ENCODE results near the gene DOCK9.
"Not testable (repeated sequence)": the region's sequence is repeated elsewhere in the genome, so short reads cannot be mapped to it uniquely, and the experiment has no call there.

DOCK9 gene

GRCh38 chr13:98915981-98916380 is 61.9 kb downstream of the DOCK9 start:
- no peak for DNase-seq

GRCh38 chr13:98915563-98915962 is 62.3 kb downstream of the DOCK9 start:
- DNase-seq, result no peak

DNA sequence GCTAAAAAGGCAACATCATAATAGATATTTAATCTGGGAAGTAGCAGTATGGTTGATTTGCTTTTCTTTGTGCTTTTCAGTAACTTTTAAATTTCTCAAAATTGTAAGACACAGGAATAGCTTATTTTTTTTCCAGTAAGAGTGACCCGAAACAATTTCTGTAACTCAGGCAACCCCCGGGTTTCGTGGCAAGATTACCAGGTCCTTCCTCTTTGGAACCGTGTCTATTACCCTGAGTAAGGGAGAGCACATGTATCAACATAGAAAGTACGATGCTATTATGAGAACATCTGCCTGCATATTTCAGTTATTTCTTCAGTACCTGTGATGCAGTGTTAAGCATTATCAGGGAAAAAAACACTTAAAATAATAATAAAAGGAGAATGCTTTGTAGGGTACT is 64.1 kb downstream of the DOCK9 start:
- no peak for DNase-seq

GRCh38 chr13:98912846-98913245 is 65.0 kb downstream of the DOCK9 start:
- no peak for DNase-seq

DNA sequence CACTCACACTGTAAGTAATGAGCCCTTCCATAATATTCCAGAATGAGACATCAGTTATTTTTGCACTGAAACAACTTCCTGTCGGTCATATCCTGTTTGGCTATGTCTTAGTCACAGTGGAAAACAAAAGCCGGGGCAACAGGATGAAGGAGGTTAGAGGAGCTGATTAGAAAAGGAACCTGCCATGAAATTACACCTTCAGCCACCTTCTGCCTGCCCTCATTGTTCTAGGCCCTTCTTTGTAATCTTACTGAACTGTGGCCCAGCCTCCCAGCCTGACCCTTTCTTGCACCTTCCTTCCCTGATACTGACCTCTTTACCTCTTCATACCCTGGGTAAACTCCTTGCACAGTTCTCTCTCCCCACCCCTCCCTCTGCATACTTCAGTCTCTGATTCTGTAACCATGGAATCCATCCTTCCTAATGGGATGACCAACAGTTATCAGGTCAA is 67.3 kb downstream of the DOCK9 start:
- no peak for DNase-seq

DNA sequence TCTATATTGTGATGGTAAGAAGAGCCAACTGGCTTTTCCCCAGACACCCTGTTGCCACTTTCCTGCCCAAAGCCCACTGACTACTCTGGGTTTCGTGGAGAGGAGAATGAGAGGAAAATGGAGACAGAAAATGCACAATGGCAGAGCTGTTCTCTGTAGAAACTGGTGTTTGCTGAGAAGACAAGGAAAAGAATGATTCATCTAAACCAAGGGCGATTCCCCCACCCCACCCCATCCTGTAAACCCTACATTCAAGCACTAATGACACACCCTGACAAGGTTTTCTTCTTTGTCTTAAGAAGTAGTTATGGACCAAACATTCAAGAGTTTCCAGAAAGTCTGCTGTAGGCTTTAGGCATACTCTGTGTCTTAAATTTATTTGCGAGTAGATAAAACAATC is 68.8 kb downstream of the DOCK9 start:
- no peak for DNase-seq

DNA sequence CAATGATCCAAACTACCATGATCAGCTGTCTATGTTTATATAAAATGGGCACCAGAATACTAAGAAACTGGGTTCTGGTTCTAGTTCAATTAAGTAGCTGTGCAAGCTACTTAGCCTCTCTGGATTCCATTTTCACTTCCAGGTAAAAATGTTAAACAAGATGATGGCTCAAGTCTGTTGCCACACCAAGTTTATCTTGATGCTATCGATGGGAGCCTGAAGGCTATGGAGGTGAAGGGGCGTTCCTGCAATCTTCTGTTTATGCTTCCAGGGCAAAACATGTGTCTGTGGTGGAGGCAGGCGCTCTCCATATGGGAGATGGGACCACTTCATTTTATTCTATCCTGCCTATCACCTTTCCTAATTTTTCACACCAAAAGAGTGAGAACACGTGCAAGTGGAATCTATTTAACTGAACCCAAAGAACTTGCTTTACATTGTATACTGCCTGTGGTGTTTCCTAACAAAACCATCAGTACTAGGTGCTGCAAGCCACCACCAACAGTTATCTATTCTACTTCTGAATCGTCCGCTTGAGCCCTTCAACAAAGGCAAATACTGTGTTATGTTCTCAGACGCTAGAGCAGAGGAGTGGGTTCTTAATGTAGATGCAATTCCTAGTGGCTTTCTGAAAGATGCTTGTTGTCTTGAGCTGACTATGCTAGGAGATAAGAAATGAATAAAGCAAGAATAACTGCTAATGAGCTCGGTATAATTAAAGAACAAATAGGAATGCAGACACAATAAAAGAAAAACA is 70.9 kb downstream of the DOCK9 start:
- no peak for DNase-seq

DNA sequence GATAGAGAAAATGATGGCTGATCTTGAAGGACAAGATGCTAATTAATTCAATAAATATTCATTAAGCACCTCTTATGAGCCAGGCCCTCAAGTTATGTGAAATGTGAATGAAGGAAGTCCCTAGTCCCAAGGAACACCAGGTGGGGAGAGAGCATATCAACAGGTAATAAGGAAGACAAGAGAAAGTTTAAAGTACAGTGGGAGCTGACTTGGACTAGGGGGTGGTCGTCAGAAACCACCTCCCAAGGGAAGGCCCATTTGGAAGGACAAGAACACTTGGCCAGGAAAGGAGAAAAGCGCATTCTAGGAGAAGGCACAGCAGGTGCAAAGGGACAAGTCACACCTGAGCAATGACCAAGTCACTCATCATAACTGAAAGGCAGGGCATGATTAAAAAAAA is 72.7 kb downstream of the DOCK9 start:
- no peak for DNase-seq

GRCh38 chr13:98900442-98900841 is 77.4 kb downstream of the DOCK9 start:
- no peak for DNase-seq

- DNase-seq, result no peak
Observed at GRCh38 chr13:98897706-98898105, 80.2 kb downstream of the DOCK9 start.

DNA sequence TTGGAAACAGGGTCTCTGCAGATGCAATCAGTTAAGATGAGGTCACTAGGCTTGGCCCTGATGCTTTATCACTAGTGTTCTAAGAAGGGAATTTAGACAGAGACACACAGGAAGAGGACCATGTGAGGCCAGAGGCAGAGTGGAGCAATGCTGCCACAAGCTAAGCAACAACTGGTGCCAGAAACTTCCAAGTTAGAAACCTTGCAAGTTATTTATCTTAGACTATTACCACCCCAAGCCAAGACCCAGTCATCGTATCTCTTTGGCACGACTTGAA is 81.1 kb downstream of the DOCK9 start:
- DNase-seq, result no peak

- no peak for DNase-seq
Observed at GRCh38 chr13:98896083-98896867, 81.6 kb downstream of the DOCK9 start.

- not testable (repeated sequence) for DNase-seq
Observed at GRCh38 chr13:98894814-98895213, 83.0 kb downstream of the DOCK9 start.

GRCh38 chr13:98893371-98893770 is 84.5 kb downstream of the DOCK9 start:
- no peak for DNase-seq

DNA sequence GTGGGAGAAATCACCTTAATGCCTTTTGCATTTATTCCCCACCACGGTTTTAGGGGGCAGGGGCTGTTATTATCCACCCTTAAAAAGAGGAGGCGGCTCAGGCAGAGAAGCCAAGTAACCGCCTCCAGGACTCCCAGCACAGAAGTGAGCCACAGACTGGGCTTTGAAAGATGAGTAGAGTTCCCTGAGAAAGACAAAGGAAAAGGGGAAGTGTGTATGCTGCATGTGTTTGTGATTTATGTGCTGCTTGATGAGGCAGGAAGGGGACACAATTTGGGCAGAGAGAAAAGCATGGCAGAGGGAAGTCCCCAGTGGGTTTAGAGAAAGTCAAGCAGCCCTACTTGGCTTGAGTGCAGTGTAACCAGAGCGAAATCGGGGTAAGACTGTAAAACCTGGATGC is 85.0 kb downstream of the DOCK9 start:
- DNase-seq, result no peak

DNA sequence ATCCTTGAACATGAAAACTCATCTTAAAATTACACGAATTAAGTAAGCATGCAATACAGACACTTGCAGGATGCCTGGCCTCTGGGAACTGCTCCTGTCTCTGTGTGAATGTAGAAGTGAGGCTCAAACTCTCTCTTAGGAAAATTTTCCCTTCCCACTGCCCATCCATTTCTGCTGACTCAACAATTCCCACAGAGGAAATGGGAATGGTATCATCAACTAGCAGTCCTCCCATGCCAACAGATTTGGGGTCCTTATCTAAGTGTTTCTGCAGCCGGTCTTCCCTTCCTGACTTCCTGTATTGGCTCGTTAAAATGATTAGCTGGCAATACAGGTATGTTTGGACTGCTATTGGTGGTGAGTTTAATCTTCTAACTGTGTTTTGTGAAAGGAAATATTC is 85.8 kb downstream of the DOCK9 start:
- DNase-seq, result no peak

- no peak for DNase-seq
Observed at GRCh38 chr13:98890925-98891324, 86.9 kb downstream of the DOCK9 start.

DNA sequence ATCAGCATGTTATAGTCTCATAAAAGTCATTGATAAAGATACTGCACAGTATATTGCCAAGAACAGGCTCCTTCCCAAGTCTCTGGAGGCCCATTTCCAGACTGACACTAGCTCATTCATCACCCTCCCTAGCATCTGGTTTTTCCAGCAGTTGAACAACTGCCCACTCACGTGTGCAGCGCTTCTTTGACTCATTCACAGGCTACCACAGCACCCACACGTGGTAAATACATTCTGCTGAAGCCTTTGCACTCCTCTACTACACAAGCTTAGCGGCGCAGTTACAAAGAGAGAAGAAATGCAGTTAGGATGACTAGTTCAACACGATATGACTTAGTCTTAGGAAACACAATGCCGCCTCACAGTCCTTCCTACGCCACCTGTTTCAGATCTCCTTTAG is 87.7 kb downstream of the DOCK9 start:
- DNase-seq, result no peak

GRCh38 chr13:98889419-98890085 is 88.3 kb downstream of the DOCK9 start:
- no peak for DNase-seq

DNA sequence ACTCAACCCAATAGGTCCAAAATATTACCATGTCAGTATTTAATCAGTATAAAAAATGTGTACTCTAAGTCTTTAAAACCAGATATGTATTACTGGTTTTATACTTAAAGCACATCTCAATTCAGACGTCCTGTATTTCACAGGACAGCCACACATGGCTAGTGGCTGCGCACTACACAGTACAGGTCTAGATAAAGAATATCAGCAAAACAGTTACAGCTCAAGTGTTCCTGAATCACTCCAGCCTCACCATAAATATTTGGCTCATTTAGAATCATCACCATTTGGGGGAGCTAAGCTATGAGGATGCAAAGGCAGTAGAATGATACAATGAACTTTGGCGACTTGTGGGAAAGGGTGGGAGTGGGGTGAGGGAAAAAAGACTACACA is 89.0 kb downstream of the DOCK9 start:
- DNase-seq, result no peak

DNA sequence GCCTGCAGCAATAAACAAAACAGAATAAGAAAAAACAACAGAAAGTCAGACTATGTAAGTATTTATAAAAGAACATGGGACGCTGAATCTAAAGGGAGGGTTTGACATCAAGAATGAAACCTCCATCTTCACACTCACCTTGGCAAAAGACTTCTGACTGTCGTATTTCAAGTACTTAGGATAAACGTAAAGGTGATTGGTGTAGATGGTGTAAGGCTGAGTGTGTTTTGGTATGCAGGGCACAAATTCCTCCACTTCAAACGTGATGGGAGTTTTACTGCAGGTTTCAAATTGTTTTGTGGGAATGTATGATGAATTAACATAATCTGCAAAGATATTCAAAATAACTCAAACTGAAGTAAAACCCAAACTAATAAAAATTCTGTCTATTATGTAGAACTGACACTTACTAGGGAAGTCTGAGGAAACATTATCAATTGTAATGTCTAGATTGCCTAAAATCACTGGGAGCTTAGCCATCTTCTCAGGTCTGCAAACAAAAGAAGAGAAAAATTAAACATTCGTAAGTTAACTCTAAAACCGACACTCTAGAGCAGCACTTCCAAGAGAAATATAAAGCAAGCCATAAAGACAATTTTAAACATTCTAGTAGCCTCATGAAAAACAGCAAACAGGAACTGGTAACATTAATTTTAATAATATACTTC is 89.5 kb downstream of the DOCK9 start:
- DNase-seq, result no peak

DNA sequence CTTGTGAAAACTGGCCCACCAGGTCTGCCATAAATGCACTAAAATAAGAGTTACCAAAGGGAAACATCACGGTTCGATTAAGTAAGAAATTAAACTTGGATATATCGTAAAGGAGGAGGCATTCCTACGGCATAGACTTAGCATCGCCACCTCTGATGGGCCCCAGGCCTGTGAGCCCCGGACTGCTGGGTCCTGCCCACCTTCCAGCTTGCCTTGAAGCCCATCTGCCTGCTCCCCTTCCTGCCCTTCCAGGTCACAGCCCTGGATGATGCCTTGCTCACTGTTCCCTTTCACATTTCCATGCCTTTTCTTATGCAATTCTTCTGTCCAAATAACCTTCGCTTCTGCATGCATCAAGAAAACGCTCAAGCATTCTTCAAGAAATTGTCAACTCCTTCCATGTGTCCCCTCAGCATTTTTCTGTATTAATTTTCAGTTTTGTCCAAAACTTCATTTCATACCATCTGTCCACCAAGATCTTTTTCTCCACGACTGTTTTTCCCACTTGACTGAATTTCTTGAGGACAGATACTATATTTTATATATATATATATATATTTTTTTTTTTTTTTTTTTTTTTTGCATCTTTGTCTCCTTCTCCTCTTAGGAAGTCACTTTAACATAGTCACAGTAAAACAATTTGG is 91.2 kb downstream of the DOCK9 start:
- no peak for DNase-seq

DNA sequence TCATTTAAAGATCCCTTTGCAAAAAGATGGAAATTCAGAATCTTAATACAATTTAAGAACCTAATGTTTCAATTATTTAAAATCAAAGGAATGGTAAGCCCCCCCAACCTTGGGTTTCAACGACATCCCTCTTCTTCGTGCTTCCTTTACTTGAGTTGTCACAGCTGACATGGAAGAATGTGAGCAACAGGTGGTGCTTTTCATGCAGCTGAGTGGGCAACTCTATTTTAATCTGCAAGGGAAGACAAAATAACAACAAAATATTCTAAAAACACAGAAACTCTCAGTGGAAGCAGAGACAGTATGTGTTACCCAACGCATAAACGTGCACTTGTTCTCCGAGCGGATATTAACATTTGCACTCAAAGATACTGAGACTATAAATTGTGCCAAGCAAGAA is 92.3 kb downstream of the DOCK9 start:
- DNase-seq, result no peak
